Suprapubic skin (tissue), 3 donors: ENCODE results near the gene OR52I2.

Experiments
- EP300 ChIP-seq: sonication (generic); formaldehyde crosslinking; IDR thresholded peaks from one replicate; pipeline ENCODE4 v1.6.1; 2017; ENCODE audit warnings: antibody characterized with exemption
- POLR2A ChIP-seq, 2 donors: fragments of 450-650 bp; IDR thresholded peaks; one replicate each; pipeline ENCODE4 v1.6.1; 2017; ENCODE audit warnings: antibody characterized with exemption in 2 of 2, mild to moderate bottlenecking in 2 of 2, moderate library complexity in 2 of 2
- TF ChIP-seq, protein P1 (sequence below), 2 donors: fragments of 200-600 bp in 1 of 2; fragments of 450-650 bp in 1 of 2; sonication (generic) in 1 of 2; IDR thresholded peaks; one replicate each; pipeline ENCODE4 v1.5.1; 2016 to 2019; ENCODE audit warnings: antibody characterized with exemption in 2 of 2, mild to moderate bottlenecking in 1 of 2, moderate library complexity in 1 of 2

DNA sequence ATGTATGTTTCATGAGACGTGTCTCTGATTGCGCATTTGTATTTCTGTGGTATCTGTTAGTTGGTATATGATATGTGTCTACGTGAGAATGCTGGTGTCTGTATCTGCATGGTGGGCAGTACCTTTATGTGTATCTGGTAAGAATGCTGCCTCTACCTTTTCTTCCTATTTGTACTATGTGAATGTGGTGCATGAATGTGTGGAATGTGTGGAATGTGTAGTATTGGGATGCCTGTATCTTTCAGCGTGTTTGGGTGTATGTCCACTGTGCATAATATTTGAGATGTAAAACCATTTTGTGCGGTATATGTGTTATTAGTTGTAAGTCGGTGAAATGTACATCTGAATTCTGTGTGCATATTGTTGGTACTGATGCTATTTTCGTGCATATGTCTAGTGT is 60.0 kb downstream of the OR52I2 start:
- TF ChIP-seq, protein P1, sequence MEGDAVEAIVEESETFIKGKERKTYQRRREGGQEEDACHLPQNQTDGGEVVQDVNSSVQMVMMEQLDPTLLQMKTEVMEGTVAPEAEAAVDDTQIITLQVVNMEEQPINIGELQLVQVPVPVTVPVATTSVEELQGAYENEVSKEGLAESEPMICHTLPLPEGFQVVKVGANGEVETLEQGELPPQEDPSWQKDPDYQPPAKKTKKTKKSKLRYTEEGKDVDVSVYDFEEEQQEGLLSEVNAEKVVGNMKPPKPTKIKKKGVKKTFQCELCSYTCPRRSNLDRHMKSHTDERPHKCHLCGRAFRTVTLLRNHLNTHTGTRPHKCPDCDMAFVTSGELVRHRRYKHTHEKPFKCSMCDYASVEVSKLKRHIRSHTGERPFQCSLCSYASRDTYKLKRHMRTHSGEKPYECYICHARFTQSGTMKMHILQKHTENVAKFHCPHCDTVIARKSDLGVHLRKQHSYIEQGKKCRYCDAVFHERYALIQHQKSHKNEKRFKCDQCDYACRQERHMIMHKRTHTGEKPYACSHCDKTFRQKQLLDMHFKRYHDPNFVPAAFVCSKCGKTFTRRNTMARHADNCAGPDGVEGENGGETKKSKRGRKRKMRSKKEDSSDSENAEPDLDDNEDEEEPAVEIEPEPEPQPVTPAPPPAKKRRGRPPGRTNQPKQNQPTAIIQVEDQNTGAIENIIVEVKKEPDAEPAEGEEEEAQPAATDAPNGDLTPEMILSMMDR (IDR thresholded peaks at IDR 0.05) = no peak
- TF ChIP-seq EP300 (no peak), POLR2A (IDR thresholded peaks at IDR 0.05) (no peak)
